Measurements from ENCODE around the gene TPI1. TPM values are rescaled to one million over a fixed set of nuclear protein-coding genes. Genes with fewer than 3 reads are reported as not detected.
A peak's percentile ranks its signal among the peaks of the same experiment; 100 is the strongest.

The TPI1 gene
- total RNA-seq, 4 donors from 2014 or later = 189 to 346 (median 282) TPM

GRCh38 chr12:6854036-6854435, 13.3 kb upstream of the TPI1 start:
- Histone ChIP-seq H3K4me3 (no peak overlapping the region), H3K4me1 (peaks cover 0 to 23% (median 14%) of the 10 kb centered on the region in 4 donors), H3K27ac (peak overlapping the region in 2 of 4 donors; percentile 88 to 94), H3K36me3 (peaks cover 2 to 46% (median 6%) of the 10 kb centered on the region in 3 donors), H3K9me3 (no peaks in the 10 kb centered on the region), H3K27me3 (no peaks in the 10 kb centered on the region)
- TF ChIP-seq EP300 (IDR thresholded peaks at IDR 0.05) (no peak), POLR2A (IDR thresholded peaks at IDR 0.05) (no peak)
- TF ChIP-seq, protein P1, sequence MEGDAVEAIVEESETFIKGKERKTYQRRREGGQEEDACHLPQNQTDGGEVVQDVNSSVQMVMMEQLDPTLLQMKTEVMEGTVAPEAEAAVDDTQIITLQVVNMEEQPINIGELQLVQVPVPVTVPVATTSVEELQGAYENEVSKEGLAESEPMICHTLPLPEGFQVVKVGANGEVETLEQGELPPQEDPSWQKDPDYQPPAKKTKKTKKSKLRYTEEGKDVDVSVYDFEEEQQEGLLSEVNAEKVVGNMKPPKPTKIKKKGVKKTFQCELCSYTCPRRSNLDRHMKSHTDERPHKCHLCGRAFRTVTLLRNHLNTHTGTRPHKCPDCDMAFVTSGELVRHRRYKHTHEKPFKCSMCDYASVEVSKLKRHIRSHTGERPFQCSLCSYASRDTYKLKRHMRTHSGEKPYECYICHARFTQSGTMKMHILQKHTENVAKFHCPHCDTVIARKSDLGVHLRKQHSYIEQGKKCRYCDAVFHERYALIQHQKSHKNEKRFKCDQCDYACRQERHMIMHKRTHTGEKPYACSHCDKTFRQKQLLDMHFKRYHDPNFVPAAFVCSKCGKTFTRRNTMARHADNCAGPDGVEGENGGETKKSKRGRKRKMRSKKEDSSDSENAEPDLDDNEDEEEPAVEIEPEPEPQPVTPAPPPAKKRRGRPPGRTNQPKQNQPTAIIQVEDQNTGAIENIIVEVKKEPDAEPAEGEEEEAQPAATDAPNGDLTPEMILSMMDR (IDR thresholded peaks at IDR 0.05) = no peak
- no peak for DNase-seq (ENCODE audit: low spot score in 2 of 2)
- WGBS, 2 donors = 80% methylated on average over 6 of the region's 6 CpGs

- H3K27me3 ChIP-seq = no peaks in the 10 kb centered on the region
- no peak for DNase-seq (ENCODE audit: low spot score in 2 of 2)
- H3K27ac ChIP-seq = no peak overlapping the region
- 89 to 93% methylated on average over 14 of the region's 14 CpGs for WGBS, 2 donors
- TF ChIP-seq POLR2A (IDR thresholded peaks at IDR 0.05) (no peak), EP300 (IDR thresholded peaks at IDR 0.05) (no peak)
- TF ChIP-seq, protein P1 (IDR thresholded peaks at IDR 0.05) = no peak
- H3K36me3 ChIP-seq = peaks cover 2 to 55% (median 15%) of the 10 kb centered on the region in 3 donors
- H3K9me3 ChIP-seq = no peaks in the 10 kb centered on the region
- peaks cover 0 to 23% (median 14%) of the 10 kb centered on the region in 4 donors for H3K4me1 ChIP-seq
- H3K4me3 ChIP-seq = no peak overlapping the region
Measured at GRCh38 chr12:6855322-6855721, 12.0 kb upstream of the TPI1 start.

DNA sequence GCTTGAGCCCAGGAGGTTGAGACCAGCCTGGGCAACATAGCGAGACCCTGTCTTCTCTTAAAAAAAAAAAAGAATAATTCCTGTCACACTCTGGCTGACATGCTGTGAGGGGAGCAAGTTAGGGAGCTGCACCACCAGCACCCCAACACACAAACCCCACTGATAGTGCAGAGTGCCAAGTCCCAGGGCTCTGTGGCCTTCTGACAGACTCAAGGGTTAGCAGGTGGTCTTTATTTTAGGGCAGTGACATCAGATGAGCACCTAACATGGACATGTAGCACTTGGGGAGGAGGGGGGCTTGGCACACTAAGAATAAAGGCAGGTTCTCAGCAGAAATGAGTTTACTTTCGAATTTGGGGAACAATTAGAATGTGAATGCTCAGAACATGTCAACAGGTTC, 8.5 kb upstream of the TPI1 start:
- no peak overlapping the region for H3K27ac ChIP-seq
- H3K27me3 ChIP-seq = no peaks in the 10 kb centered on the region
- H3K4me1 ChIP-seq = peaks cover 0 to 4% (median under 1%) of the 10 kb centered on the region in 4 donors
- H3K4me3 ChIP-seq = no peak overlapping the region
- WGBS, 2 donors = 95 to 100% methylated on average over 2 of the region's 2 CpGs
- H3K9me3 ChIP-seq = no peaks in the 10 kb centered on the region
- DNase-seq (ENCODE audit: low spot score in 2 of 2) = no peak
- TF ChIP-seq, protein P1 (IDR thresholded peaks at IDR 0.05) = no peak
- TF ChIP-seq EP300 (IDR thresholded peaks at IDR 0.05) = no peak
- TF ChIP-seq POLR2A (IDR thresholded peaks at IDR 0.05) = no peak
- H3K36me3 ChIP-seq = peaks cover 2 to 90% (median 31%) of the 10 kb centered on the region in 3 donors

DNA sequence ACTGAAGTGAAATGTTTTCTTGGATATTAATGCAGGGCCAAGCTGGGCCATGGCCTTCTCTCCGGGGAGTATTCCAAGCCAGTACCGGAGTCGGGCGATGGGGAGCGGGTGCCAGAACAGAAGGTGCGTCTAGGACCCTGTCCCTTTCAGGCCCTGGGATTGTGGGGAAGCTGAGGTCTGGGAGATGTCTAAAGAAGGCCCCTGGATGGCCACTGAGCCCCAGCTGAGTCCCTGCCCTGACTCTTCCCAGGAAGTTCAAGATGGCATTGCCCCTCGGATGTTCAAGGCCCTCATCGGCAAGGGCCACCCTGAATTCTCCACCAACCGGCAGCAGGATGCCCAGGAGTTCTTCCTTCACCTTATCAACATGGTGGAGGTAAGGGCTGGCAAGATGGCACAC, 7.2 kb upstream of the TPI1 start:
- no peak for DNase-seq (ENCODE audit: low spot score in 2 of 2)
- Histone ChIP-seq H3K4me1 (no peaks in the 10 kb centered on the region), H3K27ac (no peak overlapping the region), H3K36me3 (peaks cover 2 to 98% (median 31%) of the 10 kb centered on the region in 3 donors), H3K9me3 (no peaks in the 10 kb centered on the region), H3K27me3 (no peaks in the 10 kb centered on the region), H3K4me3 (no peak overlapping the region)
- TF ChIP-seq EP300 (IDR thresholded peaks at IDR 0.05) (no peak), POLR2A (IDR thresholded peaks at IDR 0.05) (no peak)
- TF ChIP-seq, protein P1 (IDR thresholded peaks at IDR 0.05) = no peak
- WGBS, 2 donors = 90 to 96% methylated on average over 9 of the region's 9 CpGs

- Histone ChIP-seq H3K9me3 (no peaks in the 10 kb centered on the region), H3K27ac (no peak overlapping the region), H3K4me3 (no peak overlapping the region), H3K36me3 (peaks cover 2 to 100% (median 31%) of the 10 kb centered on the region in 3 donors), H3K4me1 (no peaks in the 10 kb centered on the region), H3K27me3 (no peaks in the 10 kb centered on the region)
- 91 to 94% methylated on average over 7 of the region's 7 CpGs for WGBS, 2 donors
- TF ChIP-seq POLR2A (IDR thresholded peaks at IDR 0.05) (no peak), EP300 (IDR thresholded peaks at IDR 0.05) (no peak)
- TF ChIP-seq, protein P1 (IDR thresholded peaks at IDR 0.05) = no peak
- no peak for DNase-seq (ENCODE audit: low spot score in 2 of 2)
Measured at GRCh38 chr12:6860942-6861341, 6.4 kb upstream of the TPI1 start.
